Measurements from ENCODE around the gene MIA2.

DNA sequence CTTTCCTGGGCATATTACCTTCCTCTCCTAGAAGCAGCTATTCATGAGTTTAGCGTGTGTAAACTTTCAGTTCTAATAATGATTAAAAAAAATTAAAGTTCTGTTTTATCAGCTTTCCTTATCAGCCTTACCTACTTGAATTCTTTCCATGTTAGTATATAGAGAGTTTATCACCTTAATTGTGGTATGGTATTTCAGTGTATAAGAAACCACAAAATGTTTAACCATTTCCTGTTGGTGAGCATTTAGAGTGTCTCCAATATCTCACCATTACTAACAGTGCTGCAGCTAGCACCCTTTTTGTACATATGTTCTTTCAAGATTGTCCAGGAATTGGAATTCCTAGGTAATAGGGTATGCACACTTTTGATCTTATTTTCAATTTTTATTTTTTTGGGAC lies 109.1 kb downstream of the MIA2 start:
- TF ChIP-seq, protein P1, sequence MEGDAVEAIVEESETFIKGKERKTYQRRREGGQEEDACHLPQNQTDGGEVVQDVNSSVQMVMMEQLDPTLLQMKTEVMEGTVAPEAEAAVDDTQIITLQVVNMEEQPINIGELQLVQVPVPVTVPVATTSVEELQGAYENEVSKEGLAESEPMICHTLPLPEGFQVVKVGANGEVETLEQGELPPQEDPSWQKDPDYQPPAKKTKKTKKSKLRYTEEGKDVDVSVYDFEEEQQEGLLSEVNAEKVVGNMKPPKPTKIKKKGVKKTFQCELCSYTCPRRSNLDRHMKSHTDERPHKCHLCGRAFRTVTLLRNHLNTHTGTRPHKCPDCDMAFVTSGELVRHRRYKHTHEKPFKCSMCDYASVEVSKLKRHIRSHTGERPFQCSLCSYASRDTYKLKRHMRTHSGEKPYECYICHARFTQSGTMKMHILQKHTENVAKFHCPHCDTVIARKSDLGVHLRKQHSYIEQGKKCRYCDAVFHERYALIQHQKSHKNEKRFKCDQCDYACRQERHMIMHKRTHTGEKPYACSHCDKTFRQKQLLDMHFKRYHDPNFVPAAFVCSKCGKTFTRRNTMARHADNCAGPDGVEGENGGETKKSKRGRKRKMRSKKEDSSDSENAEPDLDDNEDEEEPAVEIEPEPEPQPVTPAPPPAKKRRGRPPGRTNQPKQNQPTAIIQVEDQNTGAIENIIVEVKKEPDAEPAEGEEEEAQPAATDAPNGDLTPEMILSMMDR (IDR thresholded peaks at IDR 0.05), result no peak
- TF ChIP-seq POLR2A (IDR thresholded peaks at IDR 0.05), result no peak
